ENCODE measurements around the gene METTL15.
"Not testable (repeated sequence)": the region's sequence is repeated elsewhere in the genome, so short reads cannot be mapped to it uniquely, and the experiment has no call there.

METTL15 gene

GRCh38 chr11:28114116-28114515 lies 5.9 kb downstream of the METTL15 start:
- no peak for TF ChIP-seq CTCF (IDR thresholded peaks at IDR 0.05; ENCODE audit: insufficient read depth, low read length, poor library complexity, severe bottlenecking)
- Histone ChIP-seq H3K27me3 (replicated peaks; ENCODE audit: control insufficient read depth, insufficient read depth, low read length) (no peaks in the 10 kb centered on the region), H3K4me3 (replicated peaks; ENCODE audit: low read depth, low read length) (no peak overlapping the region), H3K36me3 (ENCODE audit: control insufficient read depth, insufficient read depth, low read length) (no peaks in the 10 kb centered on the region)
- no peak for DNase-seq (ENCODE audit: extremely low read depth, insufficient read length)

- Histone ChIP-seq H3K27me3 (replicated peaks; ENCODE audit: control insufficient read depth, insufficient read depth, low read length) (no peaks in the 10 kb centered on the region), H3K4me3 (replicated peaks; ENCODE audit: low read depth, low read length) (no peak overlapping the region), H3K36me3 (ENCODE audit: control insufficient read depth, insufficient read depth, low read length) (no peaks in the 10 kb centered on the region)
- DNase-seq (ENCODE audit: extremely low read depth, insufficient read length) = no peak
- no peak for TF ChIP-seq CTCF (IDR thresholded peaks at IDR 0.05; ENCODE audit: insufficient read depth, low read length, poor library complexity, severe bottlenecking)
Observed at GRCh38 chr11:28114731-28115130, 6.5 kb downstream of the METTL15 start.

GRCh38 chr11:28117712-28118111 lies 9.5 kb downstream of the METTL15 start:
- no peak for TF ChIP-seq CTCF (IDR thresholded peaks at IDR 0.05; ENCODE audit: insufficient read depth, low read length, poor library complexity, severe bottlenecking)
- no peak overlapping the region for H3K4me3 ChIP-seq (replicated peaks; ENCODE audit: low read depth, low read length)
- no peaks in the 10 kb centered on the region for H3K36me3 ChIP-seq (ENCODE audit: control insufficient read depth, insufficient read depth, low read length)
- DNase-seq (ENCODE audit: extremely low read depth, insufficient read length) = no peak
- no peaks in the 10 kb centered on the region for H3K27me3 ChIP-seq (replicated peaks; ENCODE audit: control insufficient read depth, insufficient read depth, low read length)

- H3K4me3 ChIP-seq (replicated peaks; ENCODE audit: low read depth, low read length) = no peak overlapping the region
- no peak for TF ChIP-seq CTCF (IDR thresholded peaks at IDR 0.05; ENCODE audit: insufficient read depth, low read length, poor library complexity, severe bottlenecking)
- H3K27me3 ChIP-seq (replicated peaks; ENCODE audit: control insufficient read depth, insufficient read depth, low read length) = no peaks in the 10 kb centered on the region
- H3K36me3 ChIP-seq (ENCODE audit: control insufficient read depth, insufficient read depth, low read length) = no peaks in the 10 kb centered on the region
- DNase-seq (ENCODE audit: extremely low read depth, insufficient read length) = no peak
Observed at GRCh38 chr11:28123151-28123581, 15.0 kb downstream of the METTL15 start.

- TF ChIP-seq CTCF (IDR thresholded peaks at IDR 0.05; ENCODE audit: insufficient read depth, low read length, poor library complexity, severe bottlenecking) = no peak
- no peak for DNase-seq (ENCODE audit: extremely low read depth, insufficient read length)
- no peaks in the 10 kb centered on the region for H3K36me3 ChIP-seq (ENCODE audit: control insufficient read depth, insufficient read depth, low read length)
Observed at GRCh38 chr11:28132548-28132947, 24.4 kb downstream of the METTL15 start.

GRCh38 chr11:28133146-28133545 lies 25.0 kb downstream of the METTL15 start:
- no peak for DNase-seq (ENCODE audit: extremely low read depth, insufficient read length)
- H3K27me3 ChIP-seq (replicated peaks; ENCODE audit: control insufficient read depth, insufficient read depth, low read length) = no peaks in the 10 kb centered on the region
- no peak for TF ChIP-seq CTCF (IDR thresholded peaks at IDR 0.05; ENCODE audit: insufficient read depth, low read length, poor library complexity, severe bottlenecking)
- H3K4me3 ChIP-seq (replicated peaks; ENCODE audit: low read depth, low read length) = no peak overlapping the region
- no peaks in the 10 kb centered on the region for H3K36me3 ChIP-seq (ENCODE audit: control insufficient read depth, insufficient read depth, low read length)

More at GRCh38 chr11:28132548-28132947, 24.4 kb downstream of the METTL15 start:
- no peak overlapping the region for H3K4me3 ChIP-seq (replicated peaks; ENCODE audit: low read depth, low read length)
- H3K27me3 ChIP-seq (replicated peaks; ENCODE audit: control insufficient read depth, insufficient read depth, low read length) = no peaks in the 10 kb centered on the region

GRCh38 chr11:28136157-28136556 lies 28.0 kb downstream of the METTL15 start:
- H3K36me3 ChIP-seq (ENCODE audit: control insufficient read depth, insufficient read depth, low read length); H3K27me3 ChIP-seq (replicated peaks; ENCODE audit: control insufficient read depth, insufficient read depth, low read length); H3K4me3 ChIP-seq (replicated peaks; ENCODE audit: low read depth, low read length); DNase-seq (ENCODE audit: extremely low read depth, insufficient read length): not testable (repeated sequence)
